Skeletal muscle satellite cell (primary cell): ENCODE data around the gene IFNAR1.
"Not testable (repeated sequence)": the region's sequence is repeated elsewhere in the genome, so short reads cannot be mapped to it uniquely, and the experiment has no call there.

Experiments
- H3K27me3 ChIP-seq: 2 replicates; pipeline ENCODE4 v1.7.0; 2013; ENCODE audit warnings: low read length; ENCODE audit not compliant: control insufficient read depth, insufficient read depth
- H3K36me3 ChIP-seq: 2 replicates; pipeline ENCODE4 v1.7.0; 2013; ENCODE audit warnings: mild to moderate bottlenecking, control low read depth, low read length; ENCODE audit not compliant: insufficient read depth
- H3K4me1 ChIP-seq: 2 replicates; pipeline ENCODE4 v1.7.0; 2013; ENCODE audit warnings: low read length; ENCODE audit not compliant: control insufficient read depth, insufficient read depth
- H3K4me2 ChIP-seq: 2 replicates; pipeline ENCODE4 v1.7.0; 2013; ENCODE audit warnings: mild to moderate bottlenecking, low read length
- H3K4me3 ChIP-seq: 2 replicates; pipeline ENCODE4 v1.7.0; 2013; ENCODE audit warnings: low read length
- H3K9ac ChIP-seq: 2 replicates; pipeline ENCODE4 v1.7.0; 2013; ENCODE audit warnings: mild to moderate bottlenecking, low read depth, low read length, moderate library complexity
- H3K9me3 ChIP-seq: replicated peaks from 2 replicates; pipeline ENCODE4 v1.7.0; 2013; ENCODE audit warnings: mild to moderate bottlenecking, control low read depth, low read length

Gene IFNAR1

GRCh38 chr21:33309778-33310177 is 15.0 kb upstream of the IFNAR1 start:
- Histone ChIP-seq H3K9ac (no peak overlapping the region), H3K27me3 (peaks cover 19% of the 10 kb centered on the region), H3K4me2 (no peak overlapping the region), H3K4me3 (no peak overlapping the region), H3K36me3 (no peaks in the 10 kb centered on the region), H3K9me3 (no peaks in the 10 kb centered on the region), H3K4me1 (no peaks in the 10 kb centered on the region)

DNA sequence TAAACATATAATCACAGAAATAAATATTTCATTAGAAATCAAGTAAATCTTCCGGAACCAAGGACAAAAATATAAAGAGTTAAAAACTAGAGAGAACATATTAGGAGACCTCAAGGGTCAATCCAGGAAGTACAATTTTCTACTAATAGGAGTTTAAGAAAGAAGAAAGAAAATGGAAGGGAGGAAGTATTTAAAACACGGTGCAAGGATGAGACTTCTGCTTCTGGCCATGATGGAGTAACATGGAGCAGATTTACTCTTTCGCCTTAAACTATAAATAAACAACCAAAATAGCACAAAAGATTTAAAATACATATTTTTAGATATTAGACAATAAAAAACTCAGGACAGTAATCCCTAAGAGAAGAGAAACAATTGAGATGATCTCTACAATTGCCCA is 12.6 kb upstream of the IFNAR1 start:
- H3K9me3 ChIP-seq, result no peaks in the 10 kb centered on the region
- no peak overlapping the region for H3K4me3 ChIP-seq
- H3K36me3 ChIP-seq, result no peaks in the 10 kb centered on the region
- no peak overlapping the region for H3K4me2 ChIP-seq
- no peaks in the 10 kb centered on the region for H3K4me1 ChIP-seq
- H3K9ac ChIP-seq, result no peak overlapping the region
- peaks cover 42% of the 10 kb centered on the region for H3K27me3 ChIP-seq

DNA sequence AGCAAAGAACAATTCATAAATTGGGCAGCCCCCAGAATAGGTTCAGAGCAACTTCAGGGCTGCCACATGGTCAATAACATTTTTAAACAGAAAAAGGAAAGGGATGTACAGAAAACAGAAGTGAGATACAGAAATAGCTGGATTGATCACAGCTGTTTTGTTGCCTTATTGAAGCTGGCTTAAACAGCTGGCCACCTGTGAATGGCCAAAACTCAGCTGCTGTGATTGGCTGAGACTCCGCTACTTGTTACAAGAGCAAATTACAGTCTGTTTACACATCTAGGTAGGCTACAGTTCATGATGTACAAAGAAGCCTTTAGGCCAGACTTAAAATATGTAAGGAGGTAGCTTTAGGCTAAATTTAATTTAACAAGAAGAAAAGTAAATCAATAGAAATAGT is 11.6 kb upstream of the IFNAR1 start:
- Histone ChIP-seq H3K36me3 (no peaks in the 10 kb centered on the region), H3K9ac (no peak overlapping the region), H3K27me3 (peaks cover 53% of the 10 kb centered on the region), H3K4me2 (no peak overlapping the region), H3K4me1 (no peaks in the 10 kb centered on the region), H3K4me3 (no peak overlapping the region), H3K9me3 (no peaks in the 10 kb centered on the region)

DNA sequence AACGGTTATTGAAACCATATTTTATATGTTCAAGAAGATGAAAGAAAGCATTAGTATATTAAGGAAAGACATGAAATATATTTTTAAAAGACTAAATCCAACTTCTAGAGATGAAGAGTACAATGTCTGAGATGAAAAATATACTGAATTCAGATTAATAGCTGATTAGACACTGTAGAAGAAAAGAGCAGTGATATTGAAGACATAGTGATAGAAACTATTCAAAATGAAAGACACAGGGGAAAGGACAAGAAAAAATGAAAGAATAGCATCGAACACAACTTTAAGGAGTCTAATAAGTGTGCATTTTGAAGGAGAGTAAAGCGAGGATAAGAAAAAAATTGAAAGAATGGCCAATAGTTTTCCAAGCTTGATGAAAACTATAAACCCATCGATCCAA is 11.2 kb upstream of the IFNAR1 start:
- Histone ChIP-seq H3K4me1 (no peaks in the 10 kb centered on the region), H3K9ac (no peak overlapping the region), H3K36me3 (no peaks in the 10 kb centered on the region), H3K9me3 (no peaks in the 10 kb centered on the region), H3K27me3 (peaks cover 57% of the 10 kb centered on the region), H3K4me2 (no peak overlapping the region), H3K4me3 (no peak overlapping the region)

DNA sequence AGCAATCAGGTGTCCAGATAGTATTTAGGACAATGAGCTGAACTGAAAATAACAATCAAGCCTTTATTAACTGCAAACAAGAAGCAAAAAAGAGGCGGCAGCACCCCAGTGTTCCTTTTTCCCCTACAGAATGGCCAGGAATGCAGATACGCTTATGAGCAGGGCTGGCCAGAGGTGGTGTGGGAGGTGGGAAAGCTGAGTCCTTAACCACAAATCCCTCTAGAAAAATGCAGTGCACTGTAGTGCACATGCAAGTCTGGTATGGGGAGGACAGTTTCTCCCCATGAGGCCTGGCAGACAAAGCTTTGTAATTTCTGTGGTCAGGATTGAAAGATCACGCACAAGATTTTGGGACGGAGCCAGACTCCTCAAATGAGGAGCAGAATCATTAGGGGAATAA is 10.7 kb upstream of the IFNAR1 start:
- no peaks in the 10 kb centered on the region for H3K36me3 ChIP-seq
- no peak overlapping the region for H3K4me2 ChIP-seq
- no peaks in the 10 kb centered on the region for H3K4me1 ChIP-seq
- no peak overlapping the region for H3K9ac ChIP-seq
- no peak overlapping the region for H3K4me3 ChIP-seq
- H3K27me3 ChIP-seq, result peaks cover 57% of the 10 kb centered on the region
- H3K9me3 ChIP-seq, result no peaks in the 10 kb centered on the region

DNA sequence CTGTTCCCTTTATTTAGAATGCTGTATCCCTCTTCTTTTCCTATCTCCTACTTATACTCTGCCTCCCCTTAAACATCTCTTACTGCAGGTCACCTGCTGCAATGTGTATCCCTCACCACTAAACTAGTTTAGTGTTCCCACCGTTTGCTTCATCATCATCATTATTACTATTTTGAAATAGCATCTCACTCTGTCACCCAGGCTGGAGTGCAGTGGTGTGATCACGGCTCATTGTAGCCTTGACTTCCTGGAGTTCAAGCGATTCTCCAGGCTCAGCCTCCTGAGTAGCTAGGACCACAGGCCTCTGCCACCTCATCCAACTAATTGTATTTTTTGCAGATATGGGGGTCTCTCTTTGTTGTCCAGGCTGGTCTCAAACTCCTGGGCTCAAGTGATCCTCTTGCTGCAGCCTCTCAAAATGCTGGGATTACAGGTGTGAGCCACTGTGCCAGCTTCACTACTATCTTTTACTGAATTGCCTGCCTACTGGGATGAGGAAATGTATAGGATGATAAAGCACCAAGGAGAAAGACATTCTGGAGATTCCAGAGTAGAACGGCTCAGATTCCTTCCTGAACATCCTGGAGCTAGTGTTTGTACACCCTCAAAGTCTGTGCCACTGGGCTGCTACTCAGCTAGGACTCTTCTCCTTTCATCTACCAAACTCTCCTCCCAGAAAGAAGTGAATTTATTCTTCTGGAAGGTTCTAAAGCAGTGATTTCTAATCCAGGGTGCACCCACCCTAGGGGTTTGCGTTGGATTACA is 8.6 kb upstream of the IFNAR1 start:
- Histone ChIP-seq H3K4me1 (no peaks in the 10 kb centered on the region), H3K27me3 (peaks cover 61% of the 10 kb centered on the region), H3K9me3 (no peaks in the 10 kb centered on the region), H3K9ac (no peak overlapping the region), H3K4me3 (no peak overlapping the region), H3K36me3 (no peaks in the 10 kb centered on the region), H3K4me2 (no peak overlapping the region)

DNA sequence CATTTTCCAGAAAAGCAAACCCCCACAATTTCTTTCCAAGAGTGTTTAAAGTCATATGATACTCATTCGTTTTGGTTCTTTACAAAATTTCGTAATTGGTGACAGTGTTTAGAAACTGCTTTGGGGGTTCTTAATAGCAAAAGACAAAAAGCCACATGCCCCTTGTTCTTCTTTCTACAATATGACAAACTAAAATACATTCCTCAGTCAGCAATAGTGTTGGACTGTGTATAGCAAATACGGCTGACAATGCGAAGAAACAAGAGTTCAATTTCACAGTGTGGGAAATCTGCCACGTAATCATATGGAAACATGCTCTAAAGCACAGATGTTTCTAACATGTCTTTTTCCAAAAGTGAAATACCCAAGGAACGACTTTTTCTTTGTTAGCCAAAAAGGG is 7.6 kb upstream of the IFNAR1 start:
- H3K4me1 ChIP-seq, result no peaks in the 10 kb centered on the region
- no peaks in the 10 kb centered on the region for H3K9me3 ChIP-seq
- no peak overlapping the region for H3K9ac ChIP-seq
- peaks cover 58% of the 10 kb centered on the region for H3K27me3 ChIP-seq
- no peak overlapping the region for H3K4me3 ChIP-seq
- H3K4me2 ChIP-seq, result no peak overlapping the region
- H3K36me3 ChIP-seq, result no peaks in the 10 kb centered on the region

DNA sequence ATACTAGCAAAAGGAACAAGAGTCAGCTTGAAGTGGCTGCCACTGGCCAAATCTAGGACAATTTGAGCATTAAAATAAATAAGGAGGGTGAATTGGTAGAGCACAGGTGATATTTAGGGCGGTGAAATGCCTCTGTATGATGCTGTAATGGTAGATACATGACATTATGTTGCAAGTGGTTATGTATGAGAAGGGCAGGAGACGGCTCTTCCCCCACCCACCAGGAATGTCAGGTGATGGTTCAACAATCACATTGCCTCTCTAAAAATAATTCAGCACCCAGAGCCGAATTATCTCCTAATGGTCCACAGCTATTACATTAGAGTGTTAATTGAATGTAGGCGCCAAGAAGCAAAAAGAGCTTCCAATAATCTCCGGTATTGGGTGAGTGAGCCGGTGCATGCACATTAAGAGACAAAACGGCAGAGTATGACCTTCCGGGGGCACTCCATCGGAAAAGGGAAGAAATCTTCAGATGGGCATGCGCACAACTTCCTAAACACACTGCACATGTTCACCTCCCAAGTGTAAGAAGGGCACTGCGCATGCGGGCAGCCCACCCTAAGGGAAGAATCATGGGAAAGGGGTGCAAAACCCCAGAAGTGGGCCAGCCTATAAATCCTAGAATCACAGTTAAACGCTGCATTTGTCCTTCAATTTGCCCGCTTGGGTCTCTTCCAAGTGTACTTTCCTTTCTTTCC is 6.8 kb upstream of the IFNAR1 start:
- H3K4me2 ChIP-seq, result no peak overlapping the region
- H3K4me3 ChIP-seq, result no peak overlapping the region
- no peaks in the 10 kb centered on the region for H3K9me3 ChIP-seq
- no peak overlapping the region for H3K9ac ChIP-seq
- peaks cover 58% of the 10 kb centered on the region for H3K27me3 ChIP-seq
- H3K36me3 ChIP-seq, result no peaks in the 10 kb centered on the region
- no peaks in the 10 kb centered on the region for H3K4me1 ChIP-seq

DNA sequence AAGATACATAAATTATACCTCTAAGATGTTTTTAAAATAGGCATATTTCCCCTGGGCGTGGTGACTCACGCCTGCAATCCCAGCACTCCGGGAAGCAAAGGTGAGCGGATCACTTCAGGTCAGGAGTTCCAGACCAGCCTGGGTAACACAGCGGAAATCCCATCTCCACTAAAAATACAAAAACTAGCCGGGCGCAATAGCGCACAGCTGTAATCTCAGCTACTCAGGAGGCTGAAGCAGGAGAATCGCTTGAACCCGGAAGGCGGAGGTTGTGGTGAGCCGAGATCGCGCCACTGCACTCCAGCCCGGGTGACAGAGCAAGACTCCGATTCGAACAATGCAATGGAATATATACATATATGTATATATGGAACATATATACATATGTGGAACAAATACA is 3.8 kb upstream of the IFNAR1 start:
- peaks cover 30% of the 10 kb centered on the region for H3K27me3 ChIP-seq

GRCh38 chr21:33323610-33324009 is 1.2 kb upstream of the IFNAR1 start:
- H3K9me3 ChIP-seq, H3K36me3 ChIP-seq, H3K4me1 ChIP-seq, H3K4me3 ChIP-seq, H3K27me3 ChIP-seq: not testable (repeated sequence)
- Histone ChIP-seq H3K4me2 (peak overlapping the region; percentile 97), H3K9ac (peak overlapping the region; percentile 94)

More for the DNA sequence above, 3.8 kb upstream of the IFNAR1 start:
- not testable (repeated sequence) for H3K4me1 ChIP-seq, H3K4me3 ChIP-seq, H3K9ac ChIP-seq, H3K9me3 ChIP-seq, H3K36me3 ChIP-seq, H3K4me2 ChIP-seq

GRCh38 chr21:33325222-33326067 is 675 bp downstream of the IFNAR1 start:
- H3K9ac ChIP-seq, result peak overlapping the region; percentile 94
- H3K9me3 ChIP-seq, result no peaks in the 10 kb centered on the region
- H3K36me3 ChIP-seq, result no peaks in the 10 kb centered on the region
- peaks cover 7% of the 10 kb centered on the region for H3K4me1 ChIP-seq
- no peaks in the 10 kb centered on the region for H3K27me3 ChIP-seq
- peak overlapping the region; percentile 95 for H3K4me3 ChIP-seq
- peak overlapping the region; percentile 97 for H3K4me2 ChIP-seq
